Measurements from ENCODE around the gene SUPV3L1. TPM values are rescaled to one million over a fixed set of nuclear protein-coding genes. Genes with fewer than 3 reads are reported as not detected.

SUPV3L1 gene
- total and polyA plus RNA-seq, 9 of the 15 experiments (the other 6 are each of a cell fraction or from before 2014, with no cell fraction given): 45.2 to 156 (median 92.6) TPM

- TF ChIP-seq FIP1L1 (IDR thresholded peaks at IDR 0.05; ENCODE audit: low read depth, low read length, poor library complexity, severe bottlenecking) (no peak), C11orf30 (IDR thresholded peaks at IDR 0.05; ENCODE audit: low read depth) (peak; percentile 100), MAFG (tag; conservative IDR thresholded peaks at IDR 0.05) (no peak), ERF (CRISPR knock-in tag; IDR thresholded peaks at IDR 0.05) (no peak), ZNF764 (CRISPR knock-in tag; IDR thresholded peaks at IDR 0.05; ENCODE audit: low read depth) (no peak), ADNP (tag; IDR thresholded peaks at IDR 0.05) (no peak), FOXP4 (CRISPR knock-in tag; IDR thresholded peaks at IDR 0.05; ENCODE audit: borderline replicate concordance) (peak; percentile 3; the same call in 1 of the 2 replicates), ZNF584 (CRISPR knock-in tag; IDR thresholded peaks at IDR 0.05; ENCODE audit: low read depth) (peak; percentile 90), FOXK2 (conservative IDR thresholded peaks at IDR 0.05 in 1 of 2, IDR thresholded peaks at IDR 0.05 in 1 of 2; ENCODE audit: low read depth in 2 of 2) (peak; percentile 99 to 100), GATAD2A (IDR thresholded peaks at IDR 0.05) (no peak), HLTF (IDR thresholded peaks at IDR 0.05) (0 out of 2 replicates have a peak, but pooled peaks have one; percentile 61), RBM14 (IDR thresholded peaks at IDR 0.05; ENCODE audit: borderline replicate concordance, insufficient read depth, low read depth, low read length) (no peak), ZNF583 (CRISPR knock-in tag; IDR thresholded peaks at IDR 0.05) (no peak), DEAF1 (CRISPR knock-in tag; IDR thresholded peaks at IDR 0.05) (peak; percentile 40; the same call in 1 of the 2 replicates)
- TF ChIP-seq, protein P1, sequence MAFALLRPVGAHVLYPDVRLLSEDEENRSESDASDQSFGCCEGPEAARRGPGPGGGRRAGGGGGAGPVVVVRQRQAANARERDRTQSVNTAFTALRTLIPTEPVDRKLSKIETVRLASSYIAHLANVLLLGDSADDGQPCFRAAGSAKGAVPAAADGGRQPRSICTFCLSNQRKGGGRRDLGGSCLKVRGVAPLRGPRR (CRISPR knock-in tag; IDR thresholded peaks at IDR 0.05): peak; percentile 79; the same call in 1 of the 2 replicates
- TF ChIP-seq, protein P2, sequence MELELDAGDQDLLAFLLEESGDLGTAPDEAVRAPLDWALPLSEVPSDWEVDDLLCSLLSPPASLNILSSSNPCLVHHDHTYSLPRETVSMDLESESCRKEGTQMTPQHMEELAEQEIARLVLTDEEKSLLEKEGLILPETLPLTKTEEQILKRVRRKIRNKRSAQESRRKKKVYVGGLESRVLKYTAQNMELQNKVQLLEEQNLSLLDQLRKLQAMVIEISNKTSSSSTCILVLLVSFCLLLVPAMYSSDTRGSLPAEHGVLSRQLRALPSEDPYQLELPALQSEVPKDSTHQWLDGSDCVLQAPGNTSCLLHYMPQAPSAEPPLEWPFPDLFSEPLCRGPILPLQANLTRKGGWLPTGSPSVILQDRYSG (tag; conservative IDR thresholded peaks at IDR 0.05; ENCODE audit: low read depth): peak; percentile 82; the same call in 1 of the 2 replicates
- TF ChIP-seq, protein P3, sequence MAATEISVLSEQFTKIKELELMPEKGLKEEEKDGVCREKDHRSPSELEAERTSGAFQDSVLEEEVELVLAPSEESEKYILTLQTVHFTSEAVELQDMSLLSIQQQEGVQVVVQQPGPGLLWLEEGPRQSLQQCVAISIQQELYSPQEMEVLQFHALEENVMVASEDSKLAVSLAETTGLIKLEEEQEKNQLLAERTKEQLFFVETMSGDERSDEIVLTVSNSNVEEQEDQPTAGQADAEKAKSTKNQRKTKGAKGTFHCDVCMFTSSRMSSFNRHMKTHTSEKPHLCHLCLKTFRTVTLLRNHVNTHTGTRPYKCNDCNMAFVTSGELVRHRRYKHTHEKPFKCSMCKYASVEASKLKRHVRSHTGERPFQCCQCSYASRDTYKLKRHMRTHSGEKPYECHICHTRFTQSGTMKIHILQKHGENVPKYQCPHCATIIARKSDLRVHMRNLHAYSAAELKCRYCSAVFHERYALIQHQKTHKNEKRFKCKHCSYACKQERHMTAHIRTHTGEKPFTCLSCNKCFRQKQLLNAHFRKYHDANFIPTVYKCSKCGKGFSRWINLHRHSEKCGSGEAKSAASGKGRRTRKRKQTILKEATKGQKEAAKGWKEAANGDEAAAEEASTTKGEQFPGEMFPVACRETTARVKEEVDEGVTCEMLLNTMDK (IDR thresholded peaks at IDR 0.05; ENCODE audit: borderline replicate concordance, insufficient read depth, low read depth, low read length, poor library complexity, severe bottlenecking): no peak
Measured at GRCh38 chr10:69179743-69180524, at the start of gene SUPV3L1 (continued).

Measured in K562 (cell line).